ENCODE measurements around the gene CCL26.
"Not testable (repeated sequence)": the region's sequence is repeated elsewhere in the genome, so short reads cannot be mapped to it uniquely, and the experiment has no call there.

Gene CCL26

DNA sequence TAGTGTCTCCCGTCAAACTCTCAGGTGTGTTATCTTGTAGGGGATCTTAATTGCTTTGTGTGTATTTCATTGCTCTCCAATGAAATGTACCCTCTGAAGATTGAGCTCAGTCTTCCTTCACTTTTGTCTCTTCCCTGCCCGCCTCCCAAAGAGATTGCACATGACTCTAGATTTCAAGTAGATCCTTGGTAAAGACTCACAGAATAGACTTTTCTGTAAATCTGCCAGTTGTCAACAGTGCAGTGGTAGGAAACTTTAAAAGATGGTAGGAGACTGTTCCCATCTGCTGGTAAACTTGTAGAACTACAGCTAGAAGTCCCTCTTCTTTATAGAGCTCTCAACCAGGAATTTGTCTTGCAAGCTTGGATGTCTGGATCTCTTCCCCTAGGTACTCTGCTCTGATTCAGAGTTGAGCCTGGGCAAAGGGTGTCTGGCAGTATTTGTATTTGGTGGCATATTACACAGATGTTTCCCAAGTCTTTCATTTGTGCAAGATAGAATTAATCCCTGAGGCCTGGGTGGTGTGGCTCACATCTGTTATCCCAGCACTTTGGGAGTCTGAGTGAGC is 9.6 kb downstream of the CCL26 start:
- H3K36me3 ChIP-seq (ENCODE audit: control insufficient read depth, insufficient read depth, low read length): no peaks in the 10 kb centered on the region
- H3K4me3 ChIP-seq (ENCODE audit: low read depth, low read length): no peak overlapping the region

GRCh38 chr7:75761801-75762200 is 10.2 kb downstream of the CCL26 start:
- not testable (repeated sequence) for H3K9me3 ChIP-seq (ENCODE audit: control insufficient read depth, insufficient read depth, low read depth, low read length); H3K4me3 ChIP-seq (ENCODE audit: low read depth, low read length); H3K36me3 ChIP-seq (ENCODE audit: control insufficient read depth, insufficient read depth, low read length); H3K27ac ChIP-seq (ENCODE audit: low read depth, low read length); H3K4me1 ChIP-seq (ENCODE audit: control insufficient read depth, insufficient read depth, low read length); H3K27me3 ChIP-seq (ENCODE audit: control insufficient read depth, insufficient read depth, low read length); H3K9ac ChIP-seq (ENCODE audit: low read length)

More for the DNA sequence above, 9.6 kb downstream of the CCL26 start:
- Histone ChIP-seq H3K4me1 (ENCODE audit: control insufficient read depth, insufficient read depth, low read length) (no peaks in the 10 kb centered on the region), H3K9ac (ENCODE audit: low read length) (no peak overlapping the region), H3K27ac (ENCODE audit: low read depth, low read length) (no peak overlapping the region), H3K27me3 (ENCODE audit: control insufficient read depth, insufficient read depth, low read length) (no peaks in the 10 kb centered on the region), H3K9me3 (ENCODE audit: control insufficient read depth, insufficient read depth, low read depth, low read length) (peaks cover 2% of the 10 kb centered on the region; the same call in 1 of the 2 replicates)

GRCh38 chr7:75758491-75758890 is 13.5 kb downstream of the CCL26 start:
- Histone ChIP-seq H3K27ac (ENCODE audit: low read depth, low read length) (no peak overlapping the region), H3K27me3 (ENCODE audit: control insufficient read depth, insufficient read depth, low read length) (no peaks in the 10 kb centered on the region), H3K9ac (ENCODE audit: low read length) (no peak overlapping the region), H3K4me1 (ENCODE audit: control insufficient read depth, insufficient read depth, low read length) (peaks cover 6% of the 10 kb centered on the region; the same call in 1 of the 2 replicates), H3K36me3 (ENCODE audit: control insufficient read depth, insufficient read depth, low read length) (no peaks in the 10 kb centered on the region), H3K4me3 (ENCODE audit: low read depth, low read length) (no peak overlapping the region), H3K9me3 (ENCODE audit: control insufficient read depth, insufficient read depth, low read depth, low read length) (0 out of 2 replicates have a peak, but pooled peaks cover 2% of the 10 kb centered on the region)

DNA sequence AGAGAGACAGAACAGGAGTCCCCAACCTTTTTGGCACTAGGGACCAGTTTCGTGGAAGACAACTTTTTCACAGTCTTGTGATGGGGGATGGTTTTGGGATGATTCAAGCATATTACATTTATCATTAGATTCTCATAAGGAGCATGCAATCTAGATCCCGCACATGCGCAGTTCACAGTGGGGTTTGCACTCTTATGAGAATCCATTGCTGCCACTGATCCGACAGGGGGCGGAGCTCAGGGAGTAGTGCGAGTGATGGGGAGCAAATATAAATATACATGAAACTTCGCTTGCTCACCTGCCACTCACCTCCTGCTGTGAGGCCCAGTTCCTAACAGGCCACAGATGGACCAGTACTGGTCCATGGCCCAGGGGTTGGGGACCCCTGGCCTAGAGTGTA is 14.2 kb downstream of the CCL26 start:
- Histone ChIP-seq H3K9me3 (ENCODE audit: control insufficient read depth, insufficient read depth, low read depth, low read length) (0 out of 2 replicates have a peak, but pooled peaks cover 2% of the 10 kb centered on the region), H3K4me3 (ENCODE audit: low read depth, low read length) (no peak overlapping the region), H3K9ac (ENCODE audit: low read length) (no peak overlapping the region), H3K36me3 (ENCODE audit: control insufficient read depth, insufficient read depth, low read length) (no peaks in the 10 kb centered on the region), H3K27me3 (ENCODE audit: control insufficient read depth, insufficient read depth, low read length) (no peaks in the 10 kb centered on the region), H3K4me1 (ENCODE audit: control insufficient read depth, insufficient read depth, low read length) (peaks cover 6% of the 10 kb centered on the region; the same call in 1 of the 2 replicates), H3K27ac (ENCODE audit: low read depth, low read length) (no peak overlapping the region)

DNA sequence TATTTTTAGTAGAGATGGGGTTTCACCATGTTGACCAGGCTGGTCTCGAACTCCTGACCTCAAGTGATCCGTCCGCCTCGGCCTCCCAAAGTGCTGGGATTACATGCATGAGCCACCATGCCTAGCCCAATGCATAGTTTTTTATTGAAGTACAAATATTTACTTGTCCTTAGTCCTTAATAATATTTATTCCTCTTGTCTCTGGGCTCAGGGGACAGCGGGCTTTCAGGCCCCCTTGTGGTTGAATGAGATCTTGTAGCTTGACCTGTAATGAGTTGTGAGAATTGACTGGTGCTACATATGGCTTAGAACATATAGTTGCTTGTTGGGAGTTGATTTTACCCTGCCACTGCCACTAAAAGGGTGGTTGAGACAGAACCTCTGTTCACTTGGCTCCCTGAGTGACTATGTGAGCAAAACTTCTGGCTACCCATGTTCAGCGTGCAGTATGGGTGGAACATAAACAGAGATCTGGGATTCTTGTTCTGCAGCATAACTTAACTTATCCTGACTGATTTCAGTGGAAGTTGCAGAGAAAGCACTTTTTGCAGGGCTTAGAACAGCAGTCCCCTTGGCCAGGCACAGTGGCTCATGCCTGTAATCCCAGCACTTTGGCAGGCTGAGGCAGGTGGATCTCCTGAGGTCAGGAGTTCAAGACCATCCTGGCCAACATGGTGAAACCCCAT is 14.9 kb downstream of the CCL26 start:
- H3K4me1 ChIP-seq (ENCODE audit: control insufficient read depth, insufficient read depth, low read length): peaks cover 6% of the 10 kb centered on the region; the same call in 1 of the 2 replicates

DNA sequence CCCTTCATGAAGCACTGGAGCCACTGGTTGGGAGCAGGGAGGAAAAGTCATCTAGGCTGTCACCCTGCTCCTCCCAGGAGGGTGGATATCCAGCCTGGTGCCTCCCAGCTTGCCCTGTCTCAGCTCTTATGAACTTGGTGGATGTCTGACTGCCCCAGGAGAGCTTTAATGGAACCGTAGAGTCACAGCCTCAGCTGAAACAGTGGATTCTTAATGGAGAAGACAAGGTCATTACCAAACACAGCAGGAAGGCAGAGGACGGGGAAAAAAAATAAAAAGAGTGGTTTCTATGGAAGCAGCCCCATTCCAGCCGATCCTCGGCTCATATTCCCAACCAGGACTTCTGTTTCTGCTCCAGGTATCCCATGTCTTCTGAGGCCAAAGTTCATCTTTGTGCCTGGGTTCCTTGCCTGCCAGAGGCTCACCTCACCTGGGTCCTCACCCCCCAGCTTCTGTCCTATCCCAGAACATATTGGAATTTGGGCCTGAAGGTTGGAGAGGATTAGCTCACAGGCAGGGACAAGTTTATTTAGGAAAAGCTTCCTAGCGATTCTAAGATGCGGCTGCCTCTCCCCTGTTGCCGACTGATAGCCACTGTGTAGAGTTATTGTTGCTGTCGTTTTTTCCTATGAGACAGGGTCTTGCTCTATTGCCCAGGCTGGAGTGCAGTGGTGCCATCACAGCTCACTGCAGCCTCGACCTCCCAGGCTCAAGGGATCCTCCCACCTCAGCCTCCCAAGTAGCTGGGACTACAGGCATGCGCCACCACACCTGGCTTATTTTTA is 15.6 kb downstream of the CCL26 start:
- Histone ChIP-seq H3K27ac (ENCODE audit: low read depth, low read length) (no peak overlapping the region), H3K9ac (ENCODE audit: low read length) (no peak overlapping the region), H3K4me3 (ENCODE audit: low read depth, low read length) (no peak overlapping the region), H3K36me3 (ENCODE audit: control insufficient read depth, insufficient read depth, low read length) (no peaks in the 10 kb centered on the region), H3K4me1 (ENCODE audit: control insufficient read depth, insufficient read depth, low read length) (peaks cover 6% of the 10 kb centered on the region; the same call in 1 of the 2 replicates), H3K27me3 (ENCODE audit: control insufficient read depth, insufficient read depth, low read length) (no peaks in the 10 kb centered on the region), H3K9me3 (ENCODE audit: control insufficient read depth, insufficient read depth, low read depth, low read length) (0 out of 2 replicates have a peak, but pooled peaks cover 2% of the 10 kb centered on the region)

More for the DNA sequence above, 14.9 kb downstream of the CCL26 start:
- no peaks in the 10 kb centered on the region for H3K36me3 ChIP-seq (ENCODE audit: control insufficient read depth, insufficient read depth, low read length)
- H3K9me3 ChIP-seq (ENCODE audit: control insufficient read depth, insufficient read depth, low read depth, low read length): 0 out of 2 replicates have a peak, but pooled peaks cover 2% of the 10 kb centered on the region
- H3K4me3 ChIP-seq (ENCODE audit: low read depth, low read length): no peak overlapping the region
- H3K27ac ChIP-seq (ENCODE audit: low read depth, low read length): no peak overlapping the region
- no peaks in the 10 kb centered on the region for H3K27me3 ChIP-seq (ENCODE audit: control insufficient read depth, insufficient read depth, low read length)
- H3K9ac ChIP-seq (ENCODE audit: low read length): no peak overlapping the region

- no peak overlapping the region for H3K4me3 ChIP-seq (ENCODE audit: low read depth, low read length)
- no peak overlapping the region for H3K27ac ChIP-seq (ENCODE audit: low read depth, low read length)
- H3K36me3 ChIP-seq (ENCODE audit: control insufficient read depth, insufficient read depth, low read length): no peaks in the 10 kb centered on the region
- H3K27me3 ChIP-seq (ENCODE audit: control insufficient read depth, insufficient read depth, low read length): peaks cover under 1% of the 10 kb centered on the region; the same call in 1 of the 2 replicates
- H3K4me1 ChIP-seq (ENCODE audit: control insufficient read depth, insufficient read depth, low read length): peaks cover 9% of the 10 kb centered on the region
- H3K9me3 ChIP-seq (ENCODE audit: control insufficient read depth, insufficient read depth, low read depth, low read length): no peaks in the 10 kb centered on the region
- no peak overlapping the region for H3K9ac ChIP-seq (ENCODE audit: low read length)
Observed at GRCh38 chr7:75743455-75743859, 28.6 kb downstream of the CCL26 start.

DNA sequence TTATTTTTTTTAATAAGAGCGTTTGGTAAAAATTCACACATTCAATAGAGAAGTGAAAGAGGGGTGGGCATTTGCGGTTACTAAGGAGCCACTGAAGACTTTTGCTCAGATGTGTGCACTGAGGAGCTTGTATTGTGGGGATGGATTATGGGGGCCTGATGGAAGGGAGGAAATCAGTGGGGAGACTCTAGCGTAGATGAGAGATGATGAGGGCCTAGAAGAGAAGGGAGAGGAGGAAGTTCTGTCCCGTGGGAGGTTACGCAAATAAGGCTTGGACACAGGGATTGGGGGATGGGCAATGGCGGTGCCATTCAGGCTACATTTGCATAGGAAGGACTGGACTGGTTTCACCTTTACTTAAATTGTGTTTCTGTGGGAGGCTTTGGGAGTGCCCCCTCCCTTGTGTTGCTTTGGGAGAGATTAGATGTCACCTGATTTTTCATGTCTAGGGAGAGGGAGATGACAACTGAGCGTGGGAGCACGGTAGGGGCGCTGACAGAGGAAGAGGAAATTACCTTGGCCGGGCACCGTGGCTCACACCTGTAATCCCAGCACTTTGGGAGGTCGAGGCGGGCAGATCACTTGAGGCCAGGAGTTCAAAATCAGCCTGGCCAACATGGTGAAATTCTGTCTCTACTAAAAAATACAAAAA is 31.0 kb downstream of the CCL26 start:
- H3K9ac ChIP-seq (ENCODE audit: low read length): no peak overlapping the region
- peak overlapping the region; percentile 11; the same call in 1 of the 2 replicates for H3K4me3 ChIP-seq (ENCODE audit: low read depth, low read length)
- peaks cover 16% of the 10 kb centered on the region for H3K4me1 ChIP-seq (ENCODE audit: control insufficient read depth, insufficient read depth, low read length)
- no peaks in the 10 kb centered on the region for H3K36me3 ChIP-seq (ENCODE audit: control insufficient read depth, insufficient read depth, low read length)
- no peak overlapping the region for H3K27ac ChIP-seq (ENCODE audit: low read depth, low read length)
- H3K9me3 ChIP-seq (ENCODE audit: control insufficient read depth, insufficient read depth, low read depth, low read length): no peaks in the 10 kb centered on the region
- H3K27me3 ChIP-seq (ENCODE audit: control insufficient read depth, insufficient read depth, low read length): peaks cover 10% of the 10 kb centered on the region

- peaks cover 17% of the 10 kb centered on the region for H3K4me1 ChIP-seq (ENCODE audit: control insufficient read depth, insufficient read depth, low read length)
- H3K9me3 ChIP-seq (ENCODE audit: control insufficient read depth, insufficient read depth, low read depth, low read length): no peaks in the 10 kb centered on the region
- H3K36me3 ChIP-seq (ENCODE audit: control insufficient read depth, insufficient read depth, low read length): no peaks in the 10 kb centered on the region
- H3K9ac ChIP-seq (ENCODE audit: low read length): peak overlapping the region; percentile 18
- H3K27me3 ChIP-seq (ENCODE audit: control insufficient read depth, insufficient read depth, low read length): peaks cover 10% of the 10 kb centered on the region
- H3K4me3 ChIP-seq (ENCODE audit: low read depth, low read length): peak overlapping the region; percentile 99
- no peak overlapping the region for H3K27ac ChIP-seq (ENCODE audit: low read depth, low read length)
Observed at GRCh38 chr7:75739796-75740672, 32.0 kb downstream of the CCL26 start.
